Thyroid gland (tissue), 4 donors: ENCODE data around the gene USP36. TPM values are rescaled to one million over a fixed set of nuclear protein-coding genes. Genes with fewer than 3 reads are reported as not detected.
A peak's percentile ranks its signal among the peaks of the same experiment; 100 is the strongest.

Experiments used
- DNase-seq, 2 donors: peaks; one replicate each; pipeline ENCODE4 v3.0.0-alpha.2; 2019
- H3K27ac ChIP-seq, 3 donors: fragments of 200-600 bp; sonication (generic); 1 replicate in 2 of 3; 2 replicates in 1 of 3; pipeline ENCODE4 v1.5.1; 2016 to 2019; ENCODE audit warnings: mild to moderate bottlenecking in 1 of 3, moderate library complexity in 1 of 3
- H3K27me3 ChIP-seq: fragments of 200-600 bp; sonication (generic); one replicate; pipeline ENCODE4 v1.5.1; 2019
- H3K36me3 ChIP-seq, 2 donors: fragments of 200-600 bp; sonication (generic); one replicate each; pipeline ENCODE4 v1.5.1; 2016 to 2019
- H3K4me1 ChIP-seq, 2 donors: fragments of 200-600 bp; sonication (generic); one replicate each; pipeline ENCODE4 v1.5.1; 2017 to 2019
- H3K4me3 ChIP-seq, 3 donors: fragments of 200-600 bp; sonication (generic); replicated peaks in 1 of 3; 1 replicate in 2 of 3; 2 replicates in 1 of 3; pipeline ENCODE4 v1.5.1; 2016; ENCODE audit warnings: mild to moderate bottlenecking in 1 of 3
- H3K9me3 ChIP-seq: fragments of 200-600 bp; sonication (generic); one replicate; pipeline ENCODE4 v1.5.1; 2017
- CTCF ChIP-seq, 6 experiments: fragments of 200-600 bp in 3 of 6; fragments of 450-650 bp in 3 of 6; sonication (generic) in 3 of 6; IDR thresholded peaks; one replicate each; pipeline ENCODE4 v1.5.1; 2016 to 2019; ENCODE audit warnings: antibody characterized with exemption in 6 of 6, mild to moderate bottlenecking in 2 of 6, inconsistent platforms in 1 of 6, moderate library complexity in 1 of 6
- POLR2A ChIP-seq, 2 donors: fragments of 450-650 bp; IDR thresholded peaks; one replicate each; pipeline ENCODE4 v1.6.1; 2017; ENCODE audit warnings: antibody characterized with exemption in 2 of 2, mild to moderate bottlenecking in 2 of 2, moderate library complexity in 1 of 2
- WGBS, 2 donors: methylation state at CpG; one replicate each; pipeline ENCODE4 v1.1.5; 2017; 5-methylcytosine and 5-hydroxymethylcytosine counted together
- intact Hi-C: fragments of 100-400 bp; cut with DNase I; formaldehyde crosslinking; loops from one replicate; pipeline ENCODE4 v1.15.1; 2023
- total RNA-seq, 4 donors: library from RNA; depleted of rRNA; stranded (reverse); fragments of >200 nt; gene quantifications; one replicate each; pipeline ENCODE4 v1.2.3, GENCODE V29; 2016

Gene USP36
- total RNA-seq, 4 donors from 2014 or later = 33.9 to 61.5 (median 46.6) TPM

- H3K9me3 ChIP-seq = no peaks in the 10 kb centered on the region
- H3K4me1 ChIP-seq = peaks cover 41 to 51% of the 10 kb centered on the region in 2 donors
- TF ChIP-seq POLR2A (IDR thresholded peaks at IDR 0.05) (no peak), CTCF (IDR thresholded peaks at IDR 0.05) (no peak)
- peak overlapping the region in 2 of 3 donors; percentile 66 to 78 for H3K27ac ChIP-seq
- H3K4me3 ChIP-seq = no peak overlapping the region
- WGBS, 2 donors = 74 to 83% methylated on average over 6 of the region's 6 CpGs
- H3K36me3 ChIP-seq = no peaks in the 10 kb centered on the region
- H3K27me3 ChIP-seq = no peaks in the 10 kb centered on the region
- intact Hi-C loops = loop anchor here (10.0 kb wide), 1 partner anchor 253 kb away; no protein-coding TSS in a partner anchor
- DNase-seq = no peak
These were observed 92.4 kb downstream of the USP36 start for GRCh38 chr17:78748048-78748729.

GRCh38 chr17:78747488-78747887, 93.1 kb downstream of the USP36 start:
- no peaks in the 10 kb centered on the region for H3K36me3 ChIP-seq
- peaks cover 41 to 51% of the 10 kb centered on the region in 2 donors for H3K4me1 ChIP-seq
- intact Hi-C loops = loop anchor here (10.0 kb wide), 1 partner anchor 253 kb away; no protein-coding TSS in a partner anchor
- peak overlapping the region in 2 of 3 donors; percentile 66 to 72 for H3K27ac ChIP-seq
- H3K4me3 ChIP-seq = no peak overlapping the region
- no peaks in the 10 kb centered on the region for H3K9me3 ChIP-seq
- no peak for TF ChIP-seq CTCF (IDR thresholded peaks at IDR 0.05)
- no peak for TF ChIP-seq POLR2A (IDR thresholded peaks at IDR 0.05)
- no peaks in the 10 kb centered on the region for H3K27me3 ChIP-seq
- WGBS, 2 donors = 86 to 88% methylated on average over 2 of the region's 2 CpGs
- no peak for DNase-seq

- no peak overlapping the region for H3K4me3 ChIP-seq
- intact Hi-C loops = loop anchor here (10.0 kb wide), 1 partner anchor 252 kb away; no protein-coding TSS in a partner anchor
- peaks cover 41 to 51% of the 10 kb centered on the region in 2 donors for H3K4me1 ChIP-seq
- H3K27me3 ChIP-seq = no peaks in the 10 kb centered on the region
- peak overlapping the region; percentile 31 to 72 (median 66) for H3K27ac ChIP-seq
- DNase-seq = no peak
- TF ChIP-seq POLR2A (IDR thresholded peaks at IDR 0.05) (no peak), CTCF (IDR thresholded peaks at IDR 0.05) (no peak)
- no peaks in the 10 kb centered on the region for H3K36me3 ChIP-seq
- H3K9me3 ChIP-seq = no peaks in the 10 kb centered on the region
- 27 to 31% methylated on average over 2 of the region's 2 CpGs for WGBS, 2 donors
These were observed 93.7 kb downstream of the USP36 start for GRCh38 chr17:78746949-78747269.

- no peaks in the 10 kb centered on the region for H3K36me3 ChIP-seq
- peaks cover 41 to 51% of the 10 kb centered on the region in 2 donors for H3K4me1 ChIP-seq
- H3K27me3 ChIP-seq = no peaks in the 10 kb centered on the region
- H3K27ac ChIP-seq = peak overlapping the region; percentile 24 to 72 (median 66)
- H3K9me3 ChIP-seq = no peaks in the 10 kb centered on the region
- no peak for DNase-seq
- 77 to 81% methylated on average over 12 of the region's 12 CpGs for WGBS, 2 donors
- intact Hi-C loops = loop anchor here (10.0 kb wide), 1 partner anchor 252 kb away; no protein-coding TSS in a partner anchor
- no peak for TF ChIP-seq CTCF (IDR thresholded peaks at IDR 0.05)
- no peak for TF ChIP-seq POLR2A (IDR thresholded peaks at IDR 0.05)
- no peak overlapping the region for H3K4me3 ChIP-seq
These were observed 94.2 kb downstream of the USP36 start for GRCh38 chr17:78746263-78746948.

Other genes with a start within 250 kb of the USP36 start
- gene CYTH1, start 58.5 kb downstream of the USP36 start, total RNA-seq = 10 to 100 TPM; 69.0 to 94.5 (median 75.7) TPM
- gene CEP295NL, start 62.4 kb upstream of the USP36 start, total RNA-seq = 1 to 10 TPM in 3 of 4 donors, under 1 TPM in 1; 0.67 to 1.6 (median 1.4) TPM
- 100 to 1,000 TPM in 1 of 4 donors, 10 to 100 TPM in 3; 52.9 to 133 (median 82.2) TPM for gene TIMP2, start 84.6 kb upstream of the USP36 start, total RNA-seq
- 100 to 1,000 TPM; 193 to 443 (median 390) TPM for gene LGALS3BP, start 139.1 kb upstream of the USP36 start, total RNA-seq
- gene CANT1, start 168.9 kb upstream of the USP36 start, total RNA-seq = 10 to 100 TPM; 21.2 to 37.1 (median 27.3) TPM
- 100 to 1,000 TPM in 1 of 4 donors, 10 to 100 TPM in 3; 58.8 to 135 (median 73.7) TPM for gene C1QTNF1, start 183.4 kb upstream of the USP36 start, total RNA-seq
- 10 to 100 TPM; 23.9 to 37.1 (median 31.2) TPM for gene ENGASE, start 234.0 kb upstream of the USP36 start, total RNA-seq